HepG2 (cell line): ENCODE measurements around the gene P3H3. TPM values are rescaled to one million over a fixed set of nuclear protein-coding genes. Genes with fewer than 3 reads are reported as not detected.

Experiments used
- ADNP ChIP-seq: sonication (generic); formaldehyde crosslinking; IDR thresholded peaks from 2 replicates; pipeline ENCODE4 v1.4.0; 2020; ENCODE audit warnings: missing genetic modification reagents
- BATF2 ChIP-seq: sonication (generic); formaldehyde crosslinking; IDR thresholded peaks from 2 replicates; pipeline ENCODE4 v1.8.0; 2022; ENCODE audit warnings: mild to moderate bottlenecking, missing genetic modification reagents, moderate library complexity
- ETV5 ChIP-seq: IDR thresholded peaks from 2 replicates; pipeline ENCODE4 v1.6.1; 2018; ENCODE audit warnings: missing biosample characterization, missing genetic modification reagents, inconsistent platforms, borderline replicate concordance
- GABPB1 ChIP-seq: IDR thresholded peaks from 2 replicates; pipeline ENCODE4 v1.6.1; 2016; ENCODE audit warnings: mild to moderate bottlenecking, missing genetic modification reagents, moderate library complexity, missing compliant biosample characterization
- HNRNPL ChIP-seq: fragments of 200-400 bp; formaldehyde crosslinking; IDR thresholded peaks from 2 replicates; pipeline ENCODE4 v1.6.1; 2017; ENCODE audit warnings: mild to moderate bottlenecking, low read depth, low read length
- IRF2 ChIP-seq: IDR thresholded peaks from 2 replicates; pipeline ENCODE4 v1.6.1; 2018; ENCODE audit warnings: missing genetic modification reagents, missing compliant biosample characterization
- JUN ChIP-seq: sonication (generic); formaldehyde crosslinking; IDR thresholded peaks from 2 replicates; pipeline ENCODE4 v1.4.0; 2020; ENCODE audit warnings: mild to moderate bottlenecking, missing genetic modification reagents
- KDM3A ChIP-seq: IDR thresholded peaks from 2 replicates; pipeline ENCODE4 v1.6.1; 2018; ENCODE audit warnings: low read depth, missing compliant biosample characterization
- NCOA5 ChIP-seq: sonication (generic); formaldehyde crosslinking; IDR thresholded peaks from 2 replicates; pipeline ENCODE4 v1.4.0; 2020; ENCODE audit warnings: missing genetic modification reagents
- POGK ChIP-seq: sonication (generic); formaldehyde crosslinking; conservative IDR thresholded peaks from 2 replicates; pipeline ENCODE4 v1.8.0; 2022; ENCODE audit warnings: mild to moderate bottlenecking, moderate library complexity, missing genetic modification reagents
- PPARG ChIP-seq: conservative IDR thresholded peaks from 2 replicates; pipeline ENCODE4 v1.6.1; 2016; ENCODE audit warnings: missing biosample characterization, missing genetic modification reagents
- SIN3B ChIP-seq: fragments of 150-350 bp; IDR thresholded peaks from 2 replicates; pipeline ENCODE4 v1.6.1; 2014; ENCODE audit warnings: low read length
- SOX13 ChIP-seq, 3 experiments: fragments of 450-650 bp in 1 of 3; sonication (generic) in 1 of 3; formaldehyde crosslinking in 1 of 3; IDR thresholded peaks in 2 of 3; conservative IDR thresholded peaks in 1 of 3; 2 replicates each; pipeline versions ENCODE4 v1.5.0 to v1.6.1; 2016 to 2020; ENCODE audit warnings: antibody characterized with exemption in 1 of 3, mild to moderate bottlenecking in 1 of 3, missing compliant biosample characterization in 1 of 3, missing genetic modification reagents in 1 of 3, moderate library complexity in 1 of 3
- SRF ChIP-seq: IDR thresholded peaks from 2 replicates; pipeline ENCODE4 v1.6.1; 2011; ENCODE audit warnings: mild to moderate bottlenecking, low read depth, low read length, moderate library complexity
- TEF ChIP-seq: sonication (generic); formaldehyde crosslinking; IDR thresholded peaks from 2 replicates; pipeline ENCODE4 v1.5.0; 2020; ENCODE audit warnings: missing genetic modification reagents
- ZBTB7B ChIP-seq: sonication (generic); formaldehyde crosslinking; IDR thresholded peaks from 2 replicates; pipeline ENCODE4 v1.4.0; 2020; ENCODE audit warnings: missing genetic modification reagents
- ZFP41 ChIP-seq: sonication (generic); formaldehyde crosslinking; IDR thresholded peaks from 2 replicates; pipeline ENCODE4 v1.4.0; 2020; ENCODE audit warnings: mild to moderate bottlenecking, missing genetic modification reagents, borderline replicate concordance
- ZMAT3 ChIP-seq: sonication (generic); formaldehyde crosslinking; conservative IDR thresholded peaks from 2 replicates; pipeline ENCODE4 v1.7.0; 2021; ENCODE audit warnings: missing genetic modification reagents
- ZNF136 ChIP-seq: sonication (generic); formaldehyde crosslinking; IDR thresholded peaks from 2 replicates; pipeline ENCODE4 v1.8.1; 2022; ENCODE audit warnings: low read depth, mild to moderate bottlenecking, moderate library complexity, missing genetic modification reagents
- ZNF232 ChIP-seq: sonication (generic); formaldehyde crosslinking; IDR thresholded peaks from 2 replicates; pipeline ENCODE4 v1.4.0; 2020; ENCODE audit warnings: missing genetic modification reagents, borderline replicate concordance
- ZNF3 ChIP-seq: IDR thresholded peaks from 2 replicates; pipeline ENCODE4 v1.7.0; 2017; ENCODE audit warnings: inconsistent platforms
- ZNF33B ChIP-seq: sonication (generic); formaldehyde crosslinking; IDR thresholded peaks from 2 replicates; pipeline ENCODE4 v1.5.1; 2020; ENCODE audit warnings: mild to moderate bottlenecking, missing genetic modification reagents
- ZNF44 ChIP-seq: sonication (generic); formaldehyde crosslinking; IDR thresholded peaks from 2 replicates; pipeline ENCODE4 v1.5.1; 2020; ENCODE audit warnings: mild to moderate bottlenecking, missing genetic modification reagents
- ZSCAN25 ChIP-seq: sonication (generic); formaldehyde crosslinking; IDR thresholded peaks from 2 replicates; pipeline ENCODE4 v1.8.0; 2022; ENCODE audit warnings: mild to moderate bottlenecking, missing genetic modification reagents
- polyA plus RNA-seq, 8 experiments: library from polyadenylated mRNA; depleted of rRNA in 3 of 8; stranded (reverse) in 7 of 8; unstranded in 1 of 8; fragments of >200 nt; fragmentation: Illumina TruSeq in 4 of 8; extraction: Trizol in 4 of 8; gene quantifications; 2 replicates each; pipeline versions ENCODE4 v1.2.1 to v1.2.3, GENCODE V29; 2011 to 2016; ENCODE audit warnings: low read depth in 4 of 8, missing spikeins in 1 of 8, mixed read lengths in 1 of 8; ENCODE audit not compliant: insufficient read depth in 1 of 8
- total RNA-seq, 5 experiments: library from RNA; depleted of rRNA; stranded (reverse); fragments of >200 nt; fragmentation: Illumina TruSeq; extraction: Trizol; gene quantifications; 2 replicates each; pipeline ENCODE4 v1.2.3, GENCODE V29; 2016; ENCODE audit warnings: low read depth in 1 of 5
- TF ChIP-seq, protein P1 (sequence below): sonication (generic); formaldehyde crosslinking; IDR thresholded peaks from 2 replicates; pipeline ENCODE4 v1.4.0; 2020; ENCODE audit warnings: mild to moderate bottlenecking, missing genetic modification reagents
- TF ChIP-seq, protein P2 (sequence below): IDR thresholded peaks from 2 replicates; pipeline ENCODE4 v1.6.1; 2016; ENCODE audit warnings: low read depth, control low read depth

P3H3 gene
- total and polyA plus RNA-seq, 2 of the 13 experiments (the other 11 are each of a cell fraction or from before 2014, with no cell fraction given) = 20.1 to 20.5 TPM

DNA sequence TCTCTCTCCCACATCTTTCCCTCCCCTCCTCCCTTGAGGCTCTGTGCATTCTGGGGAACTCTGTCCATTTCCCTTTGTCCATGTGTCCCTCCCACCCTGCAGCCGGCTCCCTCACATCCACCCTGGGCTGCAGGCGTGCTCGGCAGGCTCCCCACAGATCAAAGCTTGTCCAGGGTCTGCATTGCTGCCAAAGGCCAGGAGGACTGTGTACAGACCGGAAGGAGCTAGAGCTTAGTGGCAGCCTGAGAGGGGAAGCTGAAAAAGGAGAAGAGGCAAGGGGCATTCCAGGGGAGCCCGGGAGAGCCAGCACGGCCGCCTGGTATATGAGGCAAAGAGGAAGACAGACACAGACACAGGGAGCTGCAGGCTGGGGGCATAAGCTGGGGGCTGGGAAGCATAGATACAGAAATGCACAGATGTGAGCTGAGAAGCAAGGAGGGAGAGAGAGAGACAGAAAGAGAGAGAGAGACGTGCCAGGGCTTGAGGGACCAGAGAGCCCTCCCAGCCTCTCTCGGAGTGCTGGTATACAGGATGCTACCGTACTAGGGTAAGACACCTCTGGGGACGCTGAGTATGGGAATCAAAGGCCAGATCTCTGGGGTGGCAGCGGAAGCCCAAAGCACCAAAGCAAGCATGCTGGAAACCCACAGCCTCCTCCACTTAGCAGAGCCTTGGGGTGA lies 35.5 kb upstream of the P3H3 start (continued):
- no peak for TF ChIP-seq NCOA5 (CRISPR knock-in tag)
- peak; percentile 53; the same call in 1 of the 2 replicates for TF ChIP-seq IRF2 (CRISPR knock-in tag)
- peak; percentile 32; the same call in 1 of the 2 replicates for TF ChIP-seq KDM3A
- TF ChIP-seq ZMAT3 (CRISPR knock-in tag) = 0 out of 2 replicates have a peak, but pooled peaks have one; percentile 73
- no peak for TF ChIP-seq ZFP41 (CRISPR knock-in tag)
- peak; percentile 78 for TF ChIP-seq PPARG
- TF ChIP-seq SIN3B = no peak
- peak; percentile 53; the same call in 1 of the 2 replicates for TF ChIP-seq ZNF232
- peak; percentile 61; the same call in 1 of the 2 replicates for TF ChIP-seq BATF2 (CRISPR knock-in tag)
- peak; percentile 88; the same call in 1 of the 2 replicates for TF ChIP-seq ZBTB7B
- TF ChIP-seq GABPB1 (CRISPR knock-in tag) = peak; percentile 74
- TF ChIP-seq HNRNPL = 0 out of 2 replicates have a peak, but pooled peaks have one; percentile 37
- no peak for TF ChIP-seq JUN
- TF ChIP-seq ADNP (CRISPR knock-in tag) = no peak
- TF ChIP-seq SOX13 (IDR thresholded peaks at IDR 0.05) = no peak
- TF ChIP-seq SOX13 (CRISPR knock-in tag; conservative IDR thresholded peaks at IDR 0.05 in 1 of 2, IDR thresholded peaks at IDR 0.05 in 1 of 2) = peak in 1 of 2 experiments; percentile 86; a peak in 2 of 4 replicates
- TF ChIP-seq, protein P1, sequence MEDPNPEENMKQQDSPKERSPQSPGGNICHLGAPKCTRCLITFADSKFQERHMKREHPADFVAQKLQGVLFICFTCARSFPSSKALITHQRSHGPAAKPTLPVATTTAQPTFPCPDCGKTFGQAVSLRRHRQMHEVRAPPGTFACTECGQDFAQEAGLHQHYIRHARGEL = no peak
- TF ChIP-seq ETV5 (CRISPR knock-in tag) = peak; percentile 98
- no peak for TF ChIP-seq ZNF33B (CRISPR knock-in tag)
- TF ChIP-seq, protein P2, sequence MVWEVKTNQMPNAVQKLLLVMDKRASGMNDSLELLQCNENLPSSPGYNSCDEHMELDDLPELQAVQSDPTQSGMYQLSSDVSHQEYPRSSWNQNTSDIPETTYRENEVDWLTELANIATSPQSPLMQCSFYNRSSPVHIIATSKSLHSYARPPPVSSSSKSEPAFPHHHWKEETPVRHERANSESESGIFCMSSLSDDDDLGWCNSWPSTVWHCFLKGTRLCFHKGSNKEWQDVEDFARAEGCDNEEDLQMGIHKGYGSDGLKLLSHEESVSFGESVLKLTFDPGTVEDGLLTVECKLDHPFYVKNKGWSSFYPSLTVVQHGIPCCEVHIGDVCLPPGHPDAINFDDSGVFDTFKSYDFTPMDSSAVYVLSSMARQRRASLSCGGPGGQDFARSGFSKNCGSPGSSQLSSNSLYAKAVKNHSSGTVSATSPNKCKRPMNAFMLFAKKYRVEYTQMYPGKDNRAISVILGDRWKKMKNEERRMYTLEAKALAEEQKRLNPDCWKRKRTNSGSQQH (CRISPR knock-in tag) = no peak
- peak; percentile 61; the same call in 1 of the 2 replicates for TF ChIP-seq ZNF136
- TF ChIP-seq SRF = no peak
- TF ChIP-seq ZSCAN25 = peak; percentile 70
- no peak for TF ChIP-seq TEF
- no peak for TF ChIP-seq ZNF44
- TF ChIP-seq ZNF3 (CRISPR knock-in tag) = no peak
- 0 out of 2 replicates have a peak, but pooled peaks have one; percentile 34 for TF ChIP-seq POGK (CRISPR knock-in tag)
